Adipocyte (in vitro differentiated cells): Measurements from ENCODE around the gene NBAS.

Source experiments
- DNase-seq: peaks from one replicate; pipeline ENCODE4 v3.0.0-alpha.2; 2015; ENCODE audit warnings: low read depth
- H3K27me3 ChIP-seq: replicated peaks from 2 replicates; pipeline ENCODE4 v1.7.0; 2013; ENCODE audit warnings: mild to moderate bottlenecking, low read length, moderate library complexity; ENCODE audit not compliant: control insufficient read depth, insufficient read depth
- H3K36me3 ChIP-seq: 2 replicates; pipeline ENCODE4 v1.7.0; 2013; ENCODE audit warnings: low read length, mild to moderate bottlenecking, moderate library complexity; ENCODE audit not compliant: control insufficient read depth, insufficient read depth, severe bottlenecking
- H3K4me1 ChIP-seq: 2 replicates; pipeline ENCODE4 v1.7.0; 2013; ENCODE audit warnings: mild to moderate bottlenecking, low read length, moderate library complexity; ENCODE audit not compliant: control insufficient read depth, insufficient read depth
- H3K4me3 ChIP-seq: 2 replicates; pipeline ENCODE4 v1.7.0; 2013; ENCODE audit warnings: mild to moderate bottlenecking, low read length, moderate library complexity
- H3K9ac ChIP-seq: 2 replicates; pipeline ENCODE4 v1.7.0; 2013; ENCODE audit warnings: mild to moderate bottlenecking, low read length, moderate library complexity
- H3K9me3 ChIP-seq: 2 replicates; pipeline ENCODE4 v1.7.0; 2013; ENCODE audit warnings: mild to moderate bottlenecking, low read length, moderate library complexity; ENCODE audit not compliant: control insufficient read depth

Gene NBAS

DNA sequence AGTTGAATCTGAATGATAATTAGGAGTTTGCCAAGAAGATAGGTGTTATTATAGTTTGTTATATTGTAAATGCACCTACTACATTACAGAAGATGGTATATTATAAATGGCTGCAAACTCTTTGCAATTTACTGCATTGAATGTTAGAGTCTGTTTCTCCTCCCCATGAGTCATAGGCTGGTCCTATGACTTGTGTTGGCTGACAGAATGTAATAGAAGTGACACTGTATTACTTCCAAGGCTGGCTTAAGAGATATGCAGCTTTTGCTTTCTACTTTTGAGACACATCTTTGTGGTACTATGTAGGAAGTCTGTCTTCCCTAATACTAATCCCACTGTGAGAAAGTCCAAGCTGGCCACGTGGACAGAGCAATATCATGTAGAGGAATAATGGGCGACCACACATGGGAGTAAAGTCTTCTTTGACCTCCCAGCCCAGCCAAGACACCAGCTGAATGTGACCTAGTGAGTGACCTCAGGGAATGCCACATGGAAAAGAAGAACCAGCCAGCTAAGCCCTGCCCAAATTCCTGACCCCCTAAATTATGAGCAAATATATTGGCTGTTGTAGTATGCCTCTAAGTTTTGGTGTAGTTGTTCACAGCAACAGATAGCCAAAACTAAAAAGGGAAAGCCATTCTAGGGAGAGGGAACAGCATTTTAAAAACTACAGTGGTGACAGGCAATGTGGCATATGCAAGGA lies 23.8 kb upstream of the NBAS start:
- Histone ChIP-seq H3K9ac (no peak overlapping the region), H3K9me3 (no peaks in the 10 kb centered on the region), H3K27me3 (no peaks in the 10 kb centered on the region), H3K4me1 (peaks cover 22% of the 10 kb centered on the region), H3K4me3 (no peak overlapping the region), H3K36me3 (no peaks in the 10 kb centered on the region)
- peak; percentile 7 for DNase-seq

DNA sequence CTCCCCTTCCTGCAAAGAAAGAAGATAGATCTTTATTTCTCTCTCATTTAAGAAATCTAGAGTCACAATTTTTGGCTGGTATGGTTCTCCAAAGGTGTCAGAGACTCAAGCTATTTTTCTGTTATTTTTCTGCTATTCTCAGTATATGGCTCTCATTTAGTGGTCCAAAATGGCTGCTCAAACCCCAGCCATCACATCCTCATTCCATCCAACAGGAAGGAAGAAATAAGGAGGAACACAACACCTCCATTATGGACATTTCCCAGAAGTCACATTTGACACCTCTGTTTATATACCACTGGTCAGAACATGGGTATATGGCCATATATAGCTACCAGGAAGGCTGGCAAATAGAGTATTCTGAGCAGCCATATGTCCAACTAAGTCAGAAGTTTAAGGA lies 23.2 kb upstream of the NBAS start:
- Histone ChIP-seq H3K36me3 (no peaks in the 10 kb centered on the region), H3K9me3 (no peaks in the 10 kb centered on the region), H3K4me1 (peaks cover 22% of the 10 kb centered on the region), H3K9ac (no peak overlapping the region), H3K4me3 (no peak overlapping the region), H3K27me3 (no peaks in the 10 kb centered on the region)
- no peak for DNase-seq

DNA sequence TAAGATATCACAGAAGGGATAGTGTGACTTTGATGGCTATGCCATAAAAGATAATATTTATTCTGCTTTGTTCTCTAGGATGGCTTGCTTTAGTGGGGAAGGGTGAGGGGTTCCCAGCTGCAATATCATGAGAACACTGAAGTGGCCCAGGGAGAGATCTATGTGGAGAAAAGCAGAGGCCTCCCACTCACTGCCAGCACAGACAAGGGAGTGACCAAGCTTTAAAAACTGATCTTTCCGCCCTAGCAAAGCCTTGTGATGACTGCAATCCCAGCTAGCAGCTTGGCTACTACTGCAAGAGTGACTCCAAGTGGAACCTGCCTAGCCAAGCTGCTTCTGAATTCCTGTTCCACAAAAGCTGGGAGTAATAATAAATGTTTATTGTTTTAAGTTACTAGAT lies 22.7 kb upstream of the NBAS start:
- Histone ChIP-seq H3K27me3 (no peaks in the 10 kb centered on the region), H3K9ac (no peak overlapping the region), H3K9me3 (no peaks in the 10 kb centered on the region), H3K36me3 (no peaks in the 10 kb centered on the region), H3K4me1 (peaks cover 22% of the 10 kb centered on the region), H3K4me3 (no peak overlapping the region)
- DNase-seq: no peak

DNA sequence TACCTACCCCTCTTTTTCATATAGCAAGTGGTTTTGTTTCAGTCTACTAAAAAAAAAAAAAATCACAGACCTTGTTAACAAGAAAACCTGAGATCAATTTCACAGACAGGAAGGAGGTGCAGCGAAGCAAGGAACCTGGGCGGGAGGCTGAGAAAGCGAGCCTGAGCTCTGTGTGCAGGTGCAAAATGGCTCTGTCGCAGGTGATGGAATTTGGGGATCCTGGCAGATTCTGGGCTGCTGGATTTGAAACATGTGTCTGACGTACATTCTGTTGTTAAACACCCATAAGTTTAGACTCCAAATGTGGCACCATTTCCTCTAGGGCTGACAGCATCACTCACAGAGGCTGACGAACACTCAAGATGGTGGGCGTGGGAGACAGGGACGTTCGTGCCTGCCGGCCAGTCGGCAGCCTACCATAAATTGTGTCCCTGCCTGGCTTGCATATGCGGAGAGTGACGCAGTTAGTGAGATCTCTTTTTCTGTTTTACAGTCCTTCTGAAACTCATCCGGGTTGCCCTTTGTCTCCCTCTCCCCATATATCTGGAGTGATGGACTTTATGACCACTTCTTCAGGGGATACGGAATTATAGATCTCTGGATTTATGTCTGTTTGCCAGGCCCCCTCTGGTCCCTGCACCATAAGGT lies 21.7 kb upstream of the NBAS start:
- H3K27me3 ChIP-seq: no peaks in the 10 kb centered on the region
- no peaks in the 10 kb centered on the region for H3K36me3 ChIP-seq
- no peak overlapping the region for H3K4me3 ChIP-seq
- no peaks in the 10 kb centered on the region for H3K9me3 ChIP-seq
- peaks cover 22% of the 10 kb centered on the region for H3K4me1 ChIP-seq
- no peak overlapping the region for H3K9ac ChIP-seq
- DNase-seq: no peak

DNA sequence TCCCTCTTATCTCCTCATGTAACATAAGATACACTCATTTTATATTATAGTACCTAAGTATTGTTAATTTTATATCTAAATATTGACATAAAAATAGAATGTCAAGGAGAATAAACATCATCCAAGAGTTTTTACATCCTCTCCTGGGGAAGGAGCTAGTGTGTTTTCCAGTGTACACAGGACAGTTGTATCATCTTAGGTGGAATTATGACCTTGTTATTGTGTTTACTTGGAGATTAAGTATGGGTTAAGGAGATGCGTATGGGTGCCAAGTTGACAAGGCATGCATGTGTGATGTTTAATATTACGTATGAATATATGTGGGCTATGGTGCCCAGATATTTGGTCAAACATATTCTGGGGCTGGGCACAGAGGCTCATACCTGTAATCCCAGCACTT lies 19.3 kb upstream of the NBAS start:
- no peak overlapping the region for H3K4me3 ChIP-seq
- H3K36me3 ChIP-seq: no peaks in the 10 kb centered on the region
- no peaks in the 10 kb centered on the region for H3K9me3 ChIP-seq
- no peak for DNase-seq
- H3K4me1 ChIP-seq: peaks cover 11% of the 10 kb centered on the region
- H3K9ac ChIP-seq: no peak overlapping the region
- no peaks in the 10 kb centered on the region for H3K27me3 ChIP-seq

DNA sequence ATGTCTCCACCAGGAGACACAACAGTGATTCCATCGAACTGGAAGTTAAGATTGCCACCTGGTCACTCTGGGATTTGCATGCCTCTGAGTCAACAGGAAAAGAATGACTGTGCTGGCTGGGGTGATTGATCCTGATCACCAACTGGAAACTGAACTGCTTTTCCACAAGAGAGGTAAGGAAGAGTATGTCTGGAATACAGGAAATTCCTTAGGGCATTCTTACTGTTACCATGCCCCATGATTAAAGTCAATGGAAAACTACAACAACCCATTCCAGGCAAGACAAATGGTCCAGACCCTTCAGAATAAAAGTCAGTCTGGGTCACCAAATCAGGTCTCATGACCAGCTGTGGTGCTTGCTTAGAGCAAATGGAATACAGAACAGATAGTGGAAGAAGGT lies 18.5 kb upstream of the NBAS start:
- H3K4me3 ChIP-seq: no peak overlapping the region
- H3K4me1 ChIP-seq: peaks cover 3% of the 10 kb centered on the region
- no peak overlapping the region for H3K9ac ChIP-seq
- no peak for DNase-seq
- H3K9me3 ChIP-seq: no peaks in the 10 kb centered on the region
- H3K36me3 ChIP-seq: no peaks in the 10 kb centered on the region
- H3K27me3 ChIP-seq: no peaks in the 10 kb centered on the region

DNA sequence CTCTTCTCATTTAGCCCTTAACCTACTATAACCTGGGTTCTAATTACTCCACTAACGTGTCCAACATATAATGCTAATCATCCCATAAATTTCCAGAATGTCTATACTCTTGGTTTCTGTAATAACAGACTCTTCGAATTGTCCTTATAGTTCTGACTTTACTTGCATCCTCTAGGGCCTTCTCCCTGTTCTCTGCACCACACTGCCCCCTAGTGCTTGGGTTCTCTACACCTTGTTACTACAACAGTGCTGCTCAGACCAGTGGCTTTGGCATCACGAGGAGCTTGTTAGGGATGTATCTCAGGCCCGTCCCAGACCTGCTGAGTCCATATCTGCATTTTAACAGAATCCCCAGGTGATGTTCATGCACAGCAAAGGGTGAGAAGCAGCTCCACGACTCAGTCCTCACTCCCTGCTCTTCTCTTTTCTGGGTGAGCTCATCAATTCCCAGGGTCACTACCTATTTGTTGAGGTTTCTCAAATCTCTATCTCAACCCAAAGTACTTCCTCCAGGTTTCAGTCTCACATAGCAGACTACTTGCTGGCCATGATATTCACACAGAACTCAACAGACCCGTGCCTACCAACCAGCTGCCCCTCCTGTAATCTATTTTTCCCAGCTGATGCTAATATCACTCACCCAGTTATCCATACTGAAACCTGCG lies 16.1 kb upstream of the NBAS start:
- no peaks in the 10 kb centered on the region for H3K9me3 ChIP-seq
- no peaks in the 10 kb centered on the region for H3K4me1 ChIP-seq
- peak; percentile 94 for DNase-seq
- H3K27me3 ChIP-seq: no peaks in the 10 kb centered on the region
- no peaks in the 10 kb centered on the region for H3K36me3 ChIP-seq
- no peak overlapping the region for H3K9ac ChIP-seq
- H3K4me3 ChIP-seq: no peak overlapping the region

DNA sequence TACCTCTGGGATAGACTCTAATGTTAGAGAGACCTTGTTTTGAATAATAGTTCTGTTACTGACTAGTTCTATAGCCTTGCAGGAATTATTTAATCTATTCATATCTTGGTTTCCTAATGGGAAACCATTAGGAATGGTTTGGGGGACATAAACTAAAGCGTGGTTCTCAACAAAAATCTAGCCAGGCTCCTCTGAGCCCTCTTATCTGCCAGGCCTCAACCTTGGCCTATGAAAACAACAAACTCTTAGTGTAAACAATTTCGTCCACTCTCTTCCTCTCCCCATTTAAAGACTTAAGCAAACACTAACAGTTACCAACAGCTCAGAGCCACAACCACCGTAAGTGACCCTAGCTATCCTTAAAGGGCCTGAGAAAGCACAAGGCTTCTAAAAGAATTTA lies 10.6 kb upstream of the NBAS start:
- no peak overlapping the region for H3K9ac ChIP-seq
- H3K4me3 ChIP-seq: no peak overlapping the region
- H3K4me1 ChIP-seq: no peaks in the 10 kb centered on the region
- H3K9me3 ChIP-seq: no peaks in the 10 kb centered on the region
- no peak for DNase-seq
- no peaks in the 10 kb centered on the region for H3K27me3 ChIP-seq
- H3K36me3 ChIP-seq: no peaks in the 10 kb centered on the region

DNA sequence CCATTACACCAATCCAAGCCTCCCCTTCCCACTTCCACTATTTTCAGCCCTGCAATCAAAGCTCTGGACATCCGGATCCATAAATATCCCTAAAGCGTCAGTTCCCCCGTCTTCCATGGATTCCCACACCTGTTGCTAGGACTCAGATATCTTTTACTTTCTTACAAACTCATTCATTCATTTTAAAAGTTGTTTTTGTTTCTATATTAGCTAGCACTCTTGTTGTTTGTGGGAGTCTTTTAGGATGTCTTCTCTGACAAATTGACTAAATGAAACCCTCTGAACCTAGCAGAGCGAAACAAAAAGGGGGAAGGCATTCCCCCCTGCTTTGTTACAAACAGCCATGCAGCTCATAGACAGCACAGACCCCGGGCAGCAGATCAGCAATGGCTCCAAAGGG lies 9.0 kb upstream of the NBAS start:
- no peaks in the 10 kb centered on the region for H3K9me3 ChIP-seq
- no peak overlapping the region for H3K4me3 ChIP-seq
- no peaks in the 10 kb centered on the region for H3K36me3 ChIP-seq
- no peak for DNase-seq
- H3K4me1 ChIP-seq: no peaks in the 10 kb centered on the region
- H3K9ac ChIP-seq: no peak overlapping the region
- H3K27me3 ChIP-seq: no peaks in the 10 kb centered on the region

DNA sequence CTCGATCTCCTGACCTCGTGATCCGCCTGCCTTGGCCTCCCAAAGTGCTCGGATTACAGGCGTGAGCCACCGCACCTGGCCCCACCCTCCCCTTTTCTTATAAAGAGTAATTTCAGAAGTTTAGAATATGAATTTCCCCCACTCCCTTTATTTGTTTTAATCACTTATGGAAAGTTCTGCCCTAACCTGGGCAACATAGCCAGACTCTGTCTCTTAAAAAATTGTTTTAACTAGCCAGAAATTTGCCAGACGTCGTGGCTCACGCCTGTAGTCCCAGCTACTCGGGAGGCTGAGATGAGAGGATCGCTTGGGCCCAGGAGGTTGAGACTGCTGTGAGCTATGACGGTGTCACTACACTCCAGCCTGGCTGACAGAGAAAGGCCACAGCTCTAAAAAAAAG lies 7.7 kb upstream of the NBAS start:
- Histone ChIP-seq H3K27me3 (no peaks in the 10 kb centered on the region), H3K4me1 (no peaks in the 10 kb centered on the region), H3K4me3 (no peak overlapping the region), H3K9ac (no peak overlapping the region), H3K36me3 (no peaks in the 10 kb centered on the region), H3K9me3 (no peaks in the 10 kb centered on the region)
- no peak for DNase-seq

DNA sequence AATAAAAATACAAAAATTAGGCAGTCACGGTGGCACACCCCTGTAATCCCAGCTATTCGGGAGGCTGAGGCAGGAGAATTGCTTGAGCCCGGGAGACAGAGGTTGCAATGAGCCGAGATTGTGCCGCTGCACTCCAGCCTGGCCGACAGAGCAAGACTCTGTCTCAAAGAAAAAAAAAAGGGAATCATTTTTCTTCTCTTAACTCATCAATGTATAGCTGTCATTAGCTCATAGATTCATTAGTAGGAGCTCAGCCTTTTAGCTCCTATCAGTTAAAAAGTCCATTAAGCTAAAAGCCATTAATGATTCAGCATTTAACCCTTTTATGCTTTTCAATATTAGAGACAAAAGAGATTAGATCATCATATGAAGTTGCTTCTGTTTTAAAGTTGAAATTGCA lies 5.8 kb upstream of the NBAS start:
- DNase-seq: no peak
- Histone ChIP-seq H3K9ac (no peak overlapping the region), H3K9me3 (no peaks in the 10 kb centered on the region), H3K36me3 (no peaks in the 10 kb centered on the region), H3K4me1 (no peaks in the 10 kb centered on the region), H3K4me3 (no peak overlapping the region), H3K27me3 (no peaks in the 10 kb centered on the region)
